MM.1S (cell line): ENCODE results near the gene ABCA1.

Experiments
- DNase-seq: peaks from one replicate; pipeline ENCODE4 v3.0.0-alpha.2; 2015
- H2AFZ ChIP-seq: fragments of 300-600 bp; sonication (generic); 2 replicates; pipeline ENCODE4 v1.6.0; 2016; ENCODE audit warnings: antibody characterized with exemption, low read length
- H3F3A ChIP-seq: fragments of 300-600 bp; sonication (generic); 2 replicates; pipeline ENCODE4 v1.6.1; 2016; ENCODE audit warnings: mild to moderate bottlenecking, antibody characterized with exemption, low read length, moderate library complexity, mixed read lengths; ENCODE audit not compliant: insufficient read depth
- H3K27ac ChIP-seq: fragments of 300-600 bp; sonication (generic); 2 replicates; pipeline ENCODE4 v1.5.1; 2016; ENCODE audit warnings: mild to moderate bottlenecking, low read length
- H3K27me3 ChIP-seq: fragments of 300-600 bp; sonication (generic); replicated peaks from 2 replicates; pipeline ENCODE4 v1.6.0; 2016; ENCODE audit warnings: low read length; ENCODE audit not compliant: insufficient read depth
- H3K36me3 ChIP-seq: fragments of 300-600 bp; sonication (generic); replicated peaks from 2 replicates; pipeline ENCODE4 v1.6.1; 2016; ENCODE audit warnings: mild to moderate bottlenecking, low read length, mixed read lengths; ENCODE audit not compliant: insufficient read depth
- H3K4me1 ChIP-seq: fragments of 300-600 bp; sonication (generic); 2 replicates; pipeline ENCODE4 v1.6.1; 2016; ENCODE audit warnings: low read length, mixed read lengths
- H3K4me2 ChIP-seq: fragments of 300-600 bp; sonication (generic); 2 replicates; pipeline ENCODE4 v1.6.0; 2016; ENCODE audit warnings: low read depth, low read length
- H3K4me3 ChIP-seq: fragments of 300-600 bp; sonication (generic); 2 replicates; pipeline ENCODE4 v1.5.1; 2016; ENCODE audit warnings: low read length, mixed read lengths
- H3K79me2 ChIP-seq: fragments of 300-600 bp; sonication (generic); 2 replicates; pipeline ENCODE4 v1.6.1; 2016; ENCODE audit warnings: mixed run types, low read length, mixed read lengths
- H3K9ac ChIP-seq: fragments of 300-600 bp; sonication (generic); 2 replicates; pipeline ENCODE4 v1.6.1; 2016; ENCODE audit warnings: low read length, mixed read lengths
- H3K9me2 ChIP-seq: fragments of 300-600 bp; sonication (generic); replicated peaks from 2 replicates; pipeline ENCODE4 v1.6.1; 2016; ENCODE audit warnings: mild to moderate bottlenecking, low read length, mixed read lengths; ENCODE audit not compliant: insufficient read depth
- H3K9me3 ChIP-seq: fragments of 300-600 bp; sonication (generic); replicated peaks from 2 replicates; pipeline ENCODE4 v1.6.1; 2016; ENCODE audit warnings: mild to moderate bottlenecking, low read length, mixed read lengths; ENCODE audit not compliant: insufficient read depth
- H4K20me1 ChIP-seq: fragments of 300-600 bp; sonication (generic); 2 replicates; pipeline ENCODE4 v1.6.1; 2016; ENCODE audit warnings: mild to moderate bottlenecking, low read length, moderate library complexity, mixed read lengths; ENCODE audit not compliant: insufficient read depth
- CTCF ChIP-seq: fragments of 300-600 bp; sonication (generic); IDR thresholded peaks from 2 replicates; pipeline ENCODE4 v1.5.1; 2016; ENCODE audit warnings: antibody characterized with exemption, low read length, mixed read lengths
- EZH2 ChIP-seq: fragments of 300-600 bp; sonication (generic); optimal IDR thresholded peaks from 2 replicates; pipeline ENCODE3; 2017; ENCODE audit warnings: low read depth, mild to moderate bottlenecking, antibody characterized with exemption, low read length, mixed read lengths
- EZH2phosphoT487 ChIP-seq: fragments of 300-600 bp; sonication (generic); IDR thresholded peaks from 2 replicates; pipeline ENCODE4 v1.6.1; 2018; ENCODE audit warnings: antibody characterized with exemption, low read length

ABCA1 gene

GRCh38 chr9:104915753-104916152 is 12.2 kb downstream of the ABCA1 start:
- Histone ChIP-seq H2AFZ (no peak overlapping the region), H3K27ac (no peak overlapping the region), H3K9ac (no peak overlapping the region), H3K4me3 (no peak overlapping the region), H3K4me1 (peaks cover 2% of the 10 kb centered on the region), H3K27me3 (no peaks in the 10 kb centered on the region), H3K4me2 (no peak overlapping the region), H3K36me3 (no peaks in the 10 kb centered on the region), H3K9me2 (no peaks in the 10 kb centered on the region), H3K79me2 (no peaks in the 10 kb centered on the region), H3K9me3 (no peaks in the 10 kb centered on the region), H3F3A (no peaks in the 10 kb centered on the region), H4K20me1 (no peaks in the 10 kb centered on the region)
- TF ChIP-seq EZH2 (no peak), EZH2phosphoT487 (no peak), CTCF (no peak)
- DNase-seq = no peak

DNA sequence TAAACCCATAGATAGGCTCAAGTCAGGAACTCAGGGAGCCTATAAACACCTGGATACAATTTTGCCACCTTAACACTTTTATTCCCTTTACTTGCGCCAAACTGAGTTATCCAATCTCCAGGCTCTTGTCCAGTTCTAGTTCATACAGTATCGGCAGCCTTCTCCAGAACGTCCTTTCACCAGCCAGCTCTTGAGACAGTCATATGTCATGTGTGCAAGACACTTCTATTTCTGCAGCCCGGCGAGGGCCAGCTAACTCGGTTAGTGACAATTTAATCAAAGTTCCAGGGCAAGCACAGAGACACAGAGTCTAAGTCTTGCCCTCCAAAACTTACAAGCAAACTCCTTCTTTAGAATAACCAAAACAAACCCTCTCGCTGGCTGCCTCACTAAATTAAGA is 12.9 kb downstream of the ABCA1 start:
- H3F3A ChIP-seq = no peaks in the 10 kb centered on the region
- H3K27ac ChIP-seq = no peak overlapping the region
- no peaks in the 10 kb centered on the region for H3K9me2 ChIP-seq
- H3K9ac ChIP-seq = no peak overlapping the region
- H3K9me3 ChIP-seq = no peaks in the 10 kb centered on the region
- TF ChIP-seq EZH2phosphoT487 (no peak), CTCF (no peak), EZH2 (no peak)
- H3K4me1 ChIP-seq = no peaks in the 10 kb centered on the region
- DNase-seq = no peak
- no peaks in the 10 kb centered on the region for H3K27me3 ChIP-seq
- no peaks in the 10 kb centered on the region for H4K20me1 ChIP-seq
- no peak overlapping the region for H3K4me2 ChIP-seq
- H2AFZ ChIP-seq = no peak overlapping the region
- H3K4me3 ChIP-seq = no peak overlapping the region
- H3K36me3 ChIP-seq = no peaks in the 10 kb centered on the region
- no peaks in the 10 kb centered on the region for H3K79me2 ChIP-seq

- H3K4me1 ChIP-seq = no peaks in the 10 kb centered on the region
Observed at GRCh38 chr9:104914466-104914865, 13.5 kb downstream of the ABCA1 start.

More at GRCh38 chr9:104914466-104914865, 13.5 kb downstream of the ABCA1 start:
- Histone ChIP-seq H3K9ac (no peak overlapping the region), H2AFZ (no peak overlapping the region), H3F3A (no peaks in the 10 kb centered on the region), H3K79me2 (no peaks in the 10 kb centered on the region), H3K9me3 (no peaks in the 10 kb centered on the region), H3K4me3 (no peak overlapping the region), H3K36me3 (no peaks in the 10 kb centered on the region), H3K27me3 (no peaks in the 10 kb centered on the region), H4K20me1 (no peaks in the 10 kb centered on the region), H3K27ac (no peak overlapping the region), H3K4me2 (no peak overlapping the region), H3K9me2 (no peaks in the 10 kb centered on the region)
- no peak for DNase-seq
- no peak for TF ChIP-seq CTCF
- TF ChIP-seq EZH2 = no peak
- TF ChIP-seq EZH2phosphoT487 = no peak
